Choroid plexus epithelial cell (primary cell): Measurements from ENCODE around the gene ZIC5.

Experiments
- DNase-seq: peaks from one replicate; pipeline ENCODE4 v3.0.0-alpha.2; 2010; ENCODE audit warnings: low read depth
- H3K4me3 ChIP-seq: 2 replicates; pipeline ENCODE4 v1.5.1; 2011; ENCODE audit warnings: low read depth, mild to moderate bottlenecking, control low read depth, low read length, moderate library complexity
- CTCF ChIP-seq: conservative IDR thresholded peaks from 2 replicates; pipeline ENCODE4 v1.5.1; 2011; ENCODE audit warnings: low read depth, mild to moderate bottlenecking, control low read depth, inconsistent platforms, low read length, moderate library complexity

Gene ZIC5

GRCh38 chr13:99923877-99924582, 47.5 kb downstream of the ZIC5 start:
- no peak for TF ChIP-seq CTCF
- no peak overlapping the region for H3K4me3 ChIP-seq
- DNase-seq = no peak

DNA sequence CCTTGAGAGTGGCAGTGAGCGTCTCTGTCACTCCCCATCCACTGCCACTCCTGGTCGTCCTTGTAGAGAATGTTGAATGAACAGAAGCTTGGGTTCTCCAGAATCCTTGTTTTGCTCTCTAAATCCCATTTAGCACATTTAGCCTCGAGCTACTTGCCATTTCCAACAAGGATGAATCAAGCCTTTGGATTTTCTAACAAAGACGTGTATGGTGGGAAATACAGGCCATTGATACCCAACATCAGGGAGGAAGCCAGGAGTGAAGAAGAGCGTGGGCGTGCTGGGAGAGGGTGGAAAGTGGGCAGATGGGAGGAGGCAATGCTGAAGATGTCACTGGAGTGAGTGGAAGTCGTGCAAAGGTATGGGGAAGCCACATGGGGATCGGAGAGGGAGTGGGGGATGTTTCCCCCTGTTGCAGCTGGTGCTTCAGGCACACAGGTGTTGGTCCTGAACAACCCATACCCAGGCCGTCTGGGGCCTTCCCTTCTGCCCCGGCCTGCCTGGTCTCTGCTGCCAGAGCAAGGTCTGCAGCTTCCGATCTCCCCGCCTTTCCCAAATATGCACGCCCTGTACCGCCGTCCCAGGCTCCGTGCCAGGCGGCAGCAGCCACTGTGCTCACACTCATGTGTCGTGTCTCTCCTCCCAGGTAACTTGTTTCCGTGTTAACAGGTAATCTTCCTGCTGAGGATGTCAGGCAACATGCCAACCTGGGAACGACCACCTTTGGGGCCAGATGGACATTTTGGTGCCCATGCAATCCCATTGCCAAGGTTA, 48.7 kb downstream of the ZIC5 start:
- no peak for TF ChIP-seq CTCF
- DNase-seq = no peak
- no peak overlapping the region for H3K4me3 ChIP-seq

- TF ChIP-seq CTCF = no peak
- H3K4me3 ChIP-seq = no peak overlapping the region
- DNase-seq = no peak
These were observed 52.4 kb downstream of the ZIC5 start for GRCh38 chr13:99919132-99919531.

DNA sequence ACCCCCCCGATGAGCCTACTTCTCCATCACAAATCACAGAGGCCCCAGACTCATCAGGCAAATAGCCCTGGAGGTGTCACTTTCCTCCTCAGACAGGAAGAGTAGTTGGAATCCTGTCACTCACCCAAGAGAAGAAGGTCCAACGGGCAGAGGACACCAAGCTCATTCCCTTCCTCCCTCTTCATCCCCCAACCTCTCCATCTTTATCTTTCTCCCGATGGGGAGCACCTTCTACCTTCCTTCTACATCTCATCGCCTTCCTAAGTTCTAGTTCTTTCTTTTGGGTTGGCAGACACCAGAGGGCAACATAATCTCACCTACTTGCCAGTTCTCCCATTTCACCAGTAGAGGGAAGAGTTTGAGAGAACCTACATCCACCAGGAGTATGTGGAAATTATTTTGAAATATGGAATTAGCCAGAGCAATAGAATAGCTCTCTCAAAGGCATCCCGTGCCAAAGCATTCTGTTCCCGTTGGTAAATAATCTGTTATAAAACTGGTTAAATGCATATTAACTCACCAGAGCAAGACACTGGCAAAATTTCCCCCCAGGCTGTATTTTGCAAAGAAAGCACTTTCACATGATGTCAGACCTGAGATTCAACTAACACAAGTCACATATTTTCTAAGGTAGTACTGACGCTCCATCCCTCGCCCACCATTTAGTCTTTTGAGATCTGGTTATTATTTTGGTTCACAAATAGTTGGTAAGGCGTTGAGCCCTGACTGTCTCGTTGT, 55.0 kb downstream of the ZIC5 start:
- H3K4me3 ChIP-seq = no peak overlapping the region
- peak; percentile 92 for DNase-seq
- peak; percentile 99 for TF ChIP-seq CTCF

- TF ChIP-seq CTCF = no peak
- DNase-seq = no peak
- no peak overlapping the region for H3K4me3 ChIP-seq
These were observed 58.4 kb downstream of the ZIC5 start for GRCh38 chr13:99913167-99913566.
